K562 (cell line): ENCODE measurements around the gene ACTR8. TPM values are rescaled to one million over a fixed set of nuclear protein-coding genes. Genes with fewer than 3 reads are reported as not detected.

ENCODE experiments used
- ATAC-seq: fragments of 200-7000 bp; cut with Tn5 transposase; 3 replicates; pipeline ENCODE4 v1.9.1; 2020; ENCODE audit warnings: moderate library complexity
- BruUV-seq: library from RNA; stranded (reverse); fragments of 400-500 nt; replicated peaks from 2 replicates; lab custom pipeline; 2021; lab: Mats Ljungman, UMichigan
- CTCF ChIA-PET: fragments of 300-600 bp; formaldehyde crosslinking; extraction: SDS; loops from one replicate; lab custom pipeline; 2021; ENCODE audit warnings: low intra/inter-chr PET ratio; lab: Yijun Ruan, JAX
- POLR2A ChIA-PET: fragments of 300-600, 350-650 bp; sonication (Branson Sonifier 250); formaldehyde crosslinking; extraction: SDS; loops from one replicate; lab custom pipeline; 2021; ENCODE audit warnings: antibody characterized with exemption, inconsistent platforms; lab: Yijun Ruan, JAX
- DNase-seq, 4 experiments: peaks; one replicate each; pipeline versions ENCODE4 v3.0.0 to v3.0.0-alpha.2; 2011 to 2018; ENCODE audit warnings: low spot score in 3 of 4, mixed read lengths in 3 of 4; ENCODE audit errors: extremely low read depth in 1 of 4
- FAIRE-seq: peaks from 2 replicates; lab custom pipeline; 2011; peaks lifted over from hg19 to GRCh38; lab: Jason Lieb, UNC
- H2AFZ ChIP-seq: 2 replicates; pipeline ENCODE4 v1.6.0; 2011; ENCODE audit warnings: low read depth, low read length, control low read depth, inconsistent platforms
- H3K27ac ChIP-seq: fragments of 200-600 bp; 3 replicates; pipeline ENCODE4 v1.8.0; 2011; ENCODE audit warnings: low read depth, mild to moderate bottlenecking, control low read depth, inconsistent platforms, low read length, moderate library complexity, mixed read lengths; ENCODE audit errors: extremely low read depth
- H3K27me3 ChIP-seq, 2 experiments: fragments of 300-600 bp in 1 of 2; 2 replicates in 1 of 2; 3 replicates in 1 of 2; pipeline versions ENCODE4 v1.6.0 to v1.8.0; 2011; ENCODE audit warnings: inconsistent platforms in 2 of 2, low read length in 2 of 2, mild to moderate bottlenecking in 1 of 2, mixed read lengths in 1 of 2, moderate library complexity in 1 of 2; ENCODE audit not compliant: control insufficient read depth in 2 of 2, insufficient read depth in 2 of 2
- H3K36me3 ChIP-seq: fragments of 300-600 bp; 3 replicates; pipeline ENCODE4 v1.8.0; 2011; ENCODE audit warnings: mild to moderate bottlenecking, low read length, inconsistent platforms; ENCODE audit not compliant: control insufficient read depth, insufficient read depth
- H3K4me1 ChIP-seq, 2 experiments: fragments of 200-600 bp in 1 of 2; replicated peaks in 1 of 2; 2 replicates in 1 of 2; 3 replicates in 1 of 2; pipeline versions ENCODE4 v1.5.1 to v1.8.0; 2011; ENCODE audit warnings: inconsistent platforms in 2 of 2, low read length in 2 of 2, mild to moderate bottlenecking in 1 of 2, mixed read lengths in 1 of 2, moderate library complexity in 1 of 2; ENCODE audit not compliant: control insufficient read depth in 2 of 2, insufficient read depth in 2 of 2
- H3K4me2 ChIP-seq: 2 replicates; pipeline ENCODE4 v1.6.1; 2011; ENCODE audit warnings: low read length, control low read depth, inconsistent platforms, mixed read lengths; ENCODE audit not compliant: insufficient read depth
- H3K4me3 ChIP-seq: fragments of 200-600 bp; sonication (generic), shearing (Covaris generic); 2 replicates; pipeline ENCODE4 v1.5.1; 2016; ENCODE audit warnings: control low read depth, inconsistent platforms
- H3K79me2 ChIP-seq: fragments of 200-600 bp; 3 replicates; pipeline ENCODE4 v1.8.0; 2011; ENCODE audit warnings: low read length, inconsistent platforms; ENCODE audit not compliant: control insufficient read depth, insufficient read depth
- H3K9ac ChIP-seq, 2 experiments: 2 replicates each; pipeline versions ENCODE4 v1.6.0 to v1.6.1; 2011; ENCODE audit warnings: low read depth in 2 of 2, low read length in 2 of 2, control low read depth in 1 of 2, inconsistent platforms in 1 of 2, mild to moderate bottlenecking in 1 of 2, mixed read lengths in 1 of 2; ENCODE audit not compliant: insufficient read depth in 1 of 2
- H3K9me1 ChIP-seq: one replicate; pipeline ENCODE4 v1.6.0; 2011; ENCODE audit warnings: inconsistent platforms, mild to moderate bottlenecking, low read length, moderate library complexity; ENCODE audit not compliant: control insufficient read depth, insufficient read depth
- H3K9me3 ChIP-seq: replicated peaks from 2 replicates; pipeline ENCODE4 v1.5.1; 2011; ENCODE audit warnings: low read depth, low read length, inconsistent platforms; ENCODE audit not compliant: control insufficient read depth, insufficient read depth
- H4K20me1 ChIP-seq: replicated peaks from 2 replicates; pipeline ENCODE4 v1.6.1; 2011; ENCODE audit warnings: low read length, inconsistent platforms, mixed read lengths; ENCODE audit not compliant: control insufficient read depth, insufficient read depth
- CXXC5 ChIP-seq: fragments of 250-450 bp; sonication (Bioruptor Pico); IDR thresholded peaks from 2 replicates; pipeline ENCODE4 v1.8.0; 2022; ENCODE audit warnings: inconsistent platforms, mild to moderate bottlenecking, moderate library complexity
- NRF1 ChIP-seq, 2 experiments: fragments of 450-650 bp; IDR thresholded peaks in 1 of 2; conservative IDR thresholded peaks in 1 of 2; 2 replicates each; pipeline ENCODE4 v1.6.1; 2014; ENCODE audit warnings: mild to moderate bottlenecking in 2 of 2
- PHF8 ChIP-seq: fragments of 200-600 bp; sonication (generic); IDR thresholded peaks from 2 replicates; pipeline ENCODE4 v1.6.1; 2012; ENCODE audit warnings: mixed run types, mild to moderate bottlenecking, inconsistent platforms, low read length, moderate library complexity, borderline replicate concordance
- POLR3G ChIP-seq: IDR thresholded peaks from 2 replicates; pipeline ENCODE4 v1.6.1; 2011; ENCODE audit not compliant: insufficient read length, insufficient replicate concordance; ENCODE audit errors: extremely low read depth
- RB1 ChIP-seq: fragments of 450-650 bp; IDR thresholded peaks from 2 replicates; pipeline ENCODE4 v1.6.1; 2017; ENCODE audit warnings: low read depth, mild to moderate bottlenecking
- RBFOX2 ChIP-seq: fragments of 200-400 bp; formaldehyde crosslinking; IDR thresholded peaks from 2 replicates; pipeline ENCODE4 v1.6.1; 2017; ENCODE audit warnings: low read depth, mild to moderate bottlenecking, low read length, moderate library complexity
- ZNF140 ChIP-seq: fragments of 250-450 bp; sonication (Bioruptor Pico); IDR thresholded peaks from 2 replicates; pipeline ENCODE4 v1.8.0; 2021; ENCODE audit warnings: moderate library complexity, mild to moderate bottlenecking, inconsistent platforms
- ZNF436 ChIP-seq: fragments of 250-450, 450-650 bp; sonication (Bioruptor Pico); formaldehyde crosslinking; IDR thresholded peaks from 2 replicates; pipeline ENCODE4 v1.7.0; 2020; ENCODE audit warnings: mild to moderate bottlenecking
- ZNF444 ChIP-seq: fragments of 250-450 bp; sonication (Bioruptor Pico); IDR thresholded peaks from 2 replicates; pipeline ENCODE4 v1.4.0; 2020; ENCODE audit warnings: mild to moderate bottlenecking, moderate library complexity
- WGBS: fragments of 100-300 bp; shearing (Covaris generic); methylation state at CpG from one replicate; pipeline ENCODE4 v1.1.6; 2016; ENCODE audit warnings: low coverage, mixed read lengths; ENCODE audit not compliant: insufficient coverage; ENCODE audit errors: missing lambda C conversion rate; 5-methylcytosine and 5-hydroxymethylcytosine counted together
- in situ Hi-C: fragments of 300-500 bp; cut with MboI; formaldehyde crosslinking; loops from 4 replicates; pipeline ENCODE4 v1.15.0; 2018; ENCODE audit warnings: inconsistent platforms, mixed read lengths
- intact Hi-C: fragments of 100-400 bp; cut with micrococcal nuclease; formaldehyde crosslinking; loops from 2 replicates; pipeline ENCODE4 v1.14.2; 2022
- polyA plus RNA-seq, 8 experiments: library from polyadenylated mRNA; depleted of rRNA in 4 of 8; stranded (reverse) in 5 of 8; unstranded in 3 of 8; fragments of >200 nt; fragmentation: Nextera tagmentation in 2 of 8; fragmentation: Illumina TruSeq in 1 of 8; extraction: Ambion mirVana in 2 of 8; extraction: Trizol in 1 of 8; gene quantifications; 2 replicates each; pipeline versions ENCODE4 v1.2.1 to v1.2.3, GENCODE V29; 2011 to 2014; ENCODE audit warnings: inconsistent platforms in 1 of 8, missing spikeins in 1 of 8
- total RNA-seq, 7 experiments: library from RNA; depleted of rRNA in 6 of 7; stranded (reverse); fragments of >200 nt in 6 of 7; fragmentation: Illumina TruSeq in 2 of 7; extraction: Trizol in 2 of 7; gene quantifications; 2 replicates each; pipeline versions ENCODE4 v1.2.1 to v1.2.3, GENCODE V29; 2011 to 2021; ENCODE audit warnings: low replicate concordance in 1 of 7
- TF ChIP-seq, protein P1 (sequence below): fragments of 450-650 bp; IDR thresholded peaks from 2 replicates; pipeline ENCODE4 v1.6.1; 2016; ENCODE audit warnings: mild to moderate bottlenecking, moderate library complexity

ACTR8 gene
- total and polyA plus RNA-seq, 9 of the 15 experiments (the other 6 are each of a cell fraction or from before 2014, with no cell fraction given): 4.8 to 24.2 (median 17.5) TPM

DNA sequence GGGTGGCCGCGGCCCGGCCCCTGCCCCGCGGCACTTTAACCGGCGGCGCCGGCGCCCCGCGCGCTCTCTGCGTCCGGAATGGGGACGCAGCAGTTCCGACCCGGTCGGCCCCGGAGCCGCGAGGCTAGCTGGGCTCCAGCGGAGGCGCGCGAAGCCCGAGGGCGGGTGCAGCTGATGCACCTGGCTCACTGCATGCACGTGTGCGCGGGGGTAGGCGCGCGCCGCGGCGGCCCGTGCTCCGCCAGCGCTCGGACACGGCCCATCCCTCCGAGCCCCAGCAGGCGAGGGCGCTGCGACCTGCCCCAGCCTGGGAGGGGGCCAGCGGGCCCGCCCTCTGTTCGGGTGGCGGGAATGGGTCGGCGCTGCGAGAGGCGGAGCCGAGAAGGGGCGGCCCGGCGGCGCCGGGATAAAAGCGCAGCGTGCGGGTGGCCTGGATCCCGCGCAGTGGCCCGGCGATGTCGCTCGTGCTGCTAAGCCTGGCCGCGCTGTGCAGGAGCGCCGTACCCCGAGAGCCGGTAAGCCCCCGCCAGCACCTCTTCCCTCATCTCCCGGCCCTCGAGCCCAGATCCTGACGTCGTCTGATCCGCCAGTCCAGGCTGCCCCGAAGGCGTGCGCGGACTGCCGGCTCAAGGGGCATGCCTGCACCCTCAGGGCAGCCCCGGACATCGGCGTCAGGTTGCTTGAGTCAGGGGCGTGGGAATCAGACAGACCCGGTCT lies 35.7 kb downstream of the ACTR8 start, which contains the start of the genes CHDH and IL17RB:
Gene CHDH, minus strand, starts transcription at position 286 of the 717 bp plus-strand sequence. CDS start 22,411 bp downstream, outside the sequence.
Gene IL17RB, plus strand, starts transcription at position 435 of the 717 bp plus-strand sequence. Its CDS starts 21 bp downstream, at position 456.
- 29% methylated on average over 33 of the region's 91 CpGs for WGBS
- no peaks in the 10 kb centered on the region for H3K79me2 ChIP-seq
- H3K36me3 ChIP-seq: no peaks in the 10 kb centered on the region
- 0 out of 2 replicates have a peak within 1 kb of the TSS, but pooled peaks have one; percentile 32 for H2AFZ ChIP-seq
- peaks cover 0 to 25% of the 10 kb centered on the region in 2 experiments; a peak in 3 of 5 replicates for H3K27me3 ChIP-seq
- H3K4me3 ChIP-seq: peak within 1 kb of the TSS; percentile 19
- no peak within 1 kb of the TSS for H3K27ac ChIP-seq
- no peaks in the 10 kb centered on the region for H3K9me1 ChIP-seq
- CTCF ChIA-PET: no interaction called here
- POLR2A ChIA-PET: interaction anchor here (0.5 to 0.6 kb wide), 2 partner anchors 13 to 311 kb away, joined by 3 read pairs; no protein-coding TSS in a partner anchor
- 0 out of 2 replicates have a peak within 1 kb of the TSS, but pooled peaks have one; percentile 18 for H3K4me2 ChIP-seq
- BruUV-seq: no TSS peak
- in situ Hi-C loops (no loop called here), intact Hi-C loops (no loop called here)
- DNase-seq (peak; percentile 35 to 61 (median 50)), ATAC-seq (peak; percentile 85), FAIRE-seq (no peak)
- H3K9ac ChIP-seq: peak within 1 kb of the TSS; percentile 14 to 71; a peak in 2 of 4 replicates
- H4K20me1 ChIP-seq: no peaks in the 10 kb centered on the region
- H3K4me1 ChIP-seq: peaks cover 0 to 13% of the 10 kb centered on the region in 2 experiments; a peak in 2 of 5 replicates
- H3K9me3 ChIP-seq: no peaks in the 10 kb centered on the region
- TF ChIP-seq CXXC5 (CRISPR knock-in tag): 0 out of 2 replicates have a peak, but pooled peaks have one; percentile 15
- TF ChIP-seq RBFOX2: peak; percentile 52
- TF ChIP-seq, protein P1, sequence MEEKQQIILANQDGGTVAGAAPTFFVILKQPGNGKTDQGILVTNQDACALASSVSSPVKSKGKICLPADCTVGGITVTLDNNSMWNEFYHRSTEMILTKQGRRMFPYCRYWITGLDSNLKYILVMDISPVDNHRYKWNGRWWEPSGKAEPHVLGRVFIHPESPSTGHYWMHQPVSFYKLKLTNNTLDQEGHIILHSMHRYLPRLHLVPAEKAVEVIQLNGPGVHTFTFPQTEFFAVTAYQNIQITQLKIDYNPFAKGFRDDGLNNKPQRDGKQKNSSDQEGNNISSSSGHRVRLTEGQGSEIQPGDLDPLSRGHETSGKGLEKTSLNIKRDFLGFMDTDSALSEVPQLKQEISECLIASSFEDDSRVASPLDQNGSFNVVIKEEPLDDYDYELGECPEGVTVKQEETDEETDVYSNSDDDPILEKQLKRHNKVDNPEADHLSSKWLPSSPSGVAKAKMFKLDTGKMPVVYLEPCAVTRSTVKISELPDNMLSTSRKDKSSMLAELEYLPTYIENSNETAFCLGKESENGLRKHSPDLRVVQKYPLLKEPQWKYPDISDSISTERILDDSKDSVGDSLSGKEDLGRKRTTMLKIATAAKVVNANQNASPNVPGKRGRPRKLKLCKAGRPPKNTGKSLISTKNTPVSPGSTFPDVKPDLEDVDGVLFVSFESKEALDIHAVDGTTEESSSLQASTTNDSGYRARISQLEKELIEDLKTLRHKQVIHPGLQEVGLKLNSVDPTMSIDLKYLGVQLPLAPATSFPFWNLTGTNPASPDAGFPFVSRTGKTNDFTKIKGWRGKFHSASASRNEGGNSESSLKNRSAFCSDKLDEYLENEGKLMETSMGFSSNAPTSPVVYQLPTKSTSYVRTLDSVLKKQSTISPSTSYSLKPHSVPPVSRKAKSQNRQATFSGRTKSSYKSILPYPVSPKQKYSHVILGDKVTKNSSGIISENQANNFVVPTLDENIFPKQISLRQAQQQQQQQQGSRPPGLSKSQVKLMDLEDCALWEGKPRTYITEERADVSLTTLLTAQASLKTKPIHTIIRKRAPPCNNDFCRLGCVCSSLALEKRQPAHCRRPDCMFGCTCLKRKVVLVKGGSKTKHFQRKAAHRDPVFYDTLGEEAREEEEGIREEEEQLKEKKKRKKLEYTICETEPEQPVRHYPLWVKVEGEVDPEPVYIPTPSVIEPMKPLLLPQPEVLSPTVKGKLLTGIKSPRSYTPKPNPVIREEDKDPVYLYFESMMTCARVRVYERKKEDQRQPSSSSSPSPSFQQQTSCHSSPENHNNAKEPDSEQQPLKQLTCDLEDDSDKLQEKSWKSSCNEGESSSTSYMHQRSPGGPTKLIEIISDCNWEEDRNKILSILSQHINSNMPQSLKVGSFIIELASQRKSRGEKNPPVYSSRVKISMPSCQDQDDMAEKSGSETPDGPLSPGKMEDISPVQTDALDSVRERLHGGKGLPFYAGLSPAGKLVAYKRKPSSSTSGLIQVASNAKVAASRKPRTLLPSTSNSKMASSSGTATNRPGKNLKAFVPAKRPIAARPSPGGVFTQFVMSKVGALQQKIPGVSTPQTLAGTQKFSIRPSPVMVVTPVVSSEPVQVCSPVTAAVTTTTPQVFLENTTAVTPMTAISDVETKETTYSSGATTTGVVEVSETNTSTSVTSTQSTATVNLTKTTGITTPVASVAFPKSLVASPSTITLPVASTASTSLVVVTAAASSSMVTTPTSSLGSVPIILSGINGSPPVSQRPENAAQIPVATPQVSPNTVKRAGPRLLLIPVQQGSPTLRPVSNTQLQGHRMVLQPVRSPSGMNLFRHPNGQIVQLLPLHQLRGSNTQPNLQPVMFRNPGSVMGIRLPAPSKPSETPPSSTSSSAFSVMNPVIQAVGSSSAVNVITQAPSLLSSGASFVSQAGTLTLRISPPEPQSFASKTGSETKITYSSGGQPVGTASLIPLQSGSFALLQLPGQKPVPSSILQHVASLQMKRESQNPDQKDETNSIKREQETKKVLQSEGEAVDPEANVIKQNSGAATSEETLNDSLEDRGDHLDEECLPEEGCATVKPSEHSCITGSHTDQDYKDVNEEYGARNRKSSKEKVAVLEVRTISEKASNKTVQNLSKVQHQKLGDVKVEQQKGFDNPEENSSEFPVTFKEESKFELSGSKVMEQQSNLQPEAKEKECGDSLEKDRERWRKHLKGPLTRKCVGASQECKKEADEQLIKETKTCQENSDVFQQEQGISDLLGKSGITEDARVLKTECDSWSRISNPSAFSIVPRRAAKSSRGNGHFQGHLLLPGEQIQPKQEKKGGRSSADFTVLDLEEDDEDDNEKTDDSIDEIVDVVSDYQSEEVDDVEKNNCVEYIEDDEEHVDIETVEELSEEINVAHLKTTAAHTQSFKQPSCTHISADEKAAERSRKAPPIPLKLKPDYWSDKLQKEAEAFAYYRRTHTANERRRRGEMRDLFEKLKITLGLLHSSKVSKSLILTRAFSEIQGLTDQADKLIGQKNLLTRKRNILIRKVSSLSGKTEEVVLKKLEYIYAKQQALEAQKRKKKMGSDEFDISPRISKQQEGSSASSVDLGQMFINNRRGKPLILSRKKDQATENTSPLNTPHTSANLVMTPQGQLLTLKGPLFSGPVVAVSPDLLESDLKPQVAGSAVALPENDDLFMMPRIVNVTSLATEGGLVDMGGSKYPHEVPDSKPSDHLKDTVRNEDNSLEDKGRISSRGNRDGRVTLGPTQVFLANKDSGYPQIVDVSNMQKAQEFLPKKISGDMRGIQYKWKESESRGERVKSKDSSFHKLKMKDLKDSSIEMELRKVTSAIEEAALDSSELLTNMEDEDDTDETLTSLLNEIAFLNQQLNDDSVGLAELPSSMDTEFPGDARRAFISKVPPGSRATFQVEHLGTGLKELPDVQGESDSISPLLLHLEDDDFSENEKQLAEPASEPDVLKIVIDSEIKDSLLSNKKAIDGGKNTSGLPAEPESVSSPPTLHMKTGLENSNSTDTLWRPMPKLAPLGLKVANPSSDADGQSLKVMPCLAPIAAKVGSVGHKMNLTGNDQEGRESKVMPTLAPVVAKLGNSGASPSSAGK: peak; percentile 47
- TF ChIP-seq PHF8: peak; percentile 57; the same call in 1 of the 2 replicates
- TF ChIP-seq POLR3G: no peak
- peak in 1 of 2 experiments; percentile 29; a peak in 2 of 4 replicates for TF ChIP-seq NRF1 (conservative IDR thresholded peaks at IDR 0.05 in 1 of 2, IDR thresholded peaks at IDR 0.05 in 1 of 2)
- TF ChIP-seq RB1: 0 out of 2 replicates have a peak, but pooled peaks have one; percentile 40
- no peak for TF ChIP-seq ZNF444 (CRISPR knock-in tag)
- TF ChIP-seq ZNF436 (CRISPR knock-in tag): no peak
- no peak for TF ChIP-seq ZNF140 (CRISPR knock-in tag)
